ENCODE data around the gene HNRNPH2.

Gene HNRNPH2

GRCh38 chrX:101395789-101396188 is 12.2 kb upstream of the HNRNPH2 start:
- peak; percentile 44 for DNase-seq (ENCODE audit: low read depth)

- peak; percentile 54 for DNase-seq (ENCODE audit: low read depth)
Measured at GRCh38 chrX:101397779-101398178, 10.2 kb upstream of the HNRNPH2 start.

- no peak for DNase-seq (ENCODE audit: low read depth)
Measured at GRCh38 chrX:101398694-101399093, 9.3 kb upstream of the HNRNPH2 start.

- no peak for DNase-seq (ENCODE audit: low read depth)
Measured at GRCh38 chrX:101399825-101400224, 8.2 kb upstream of the HNRNPH2 start.

- no peak for DNase-seq (ENCODE audit: low read depth)
Measured at GRCh38 chrX:101407167-101407747, 765 bp upstream of the HNRNPH2 start.

GRCh38 chrX:101408532-101408841 is 465 bp downstream of the HNRNPH2 start:
- DNase-seq (ENCODE audit: low read depth) = no peak

GRCh38 chrX:101409043-101409442 is 1.0 kb downstream of the HNRNPH2 start:
- no peak for DNase-seq (ENCODE audit: low read depth)

GRCh38 chrX:101410461-101410860 is 2.4 kb downstream of the HNRNPH2 start:
- peak; percentile 16 for DNase-seq (ENCODE audit: low read depth)

- no peak for DNase-seq (ENCODE audit: low read depth)
Measured at GRCh38 chrX:101411984-101412383, 4.0 kb downstream of the HNRNPH2 start.

GRCh38 chrX:101415180-101416145 is 7.4 kb downstream of the HNRNPH2 start:
- peak; percentile 81 for DNase-seq (ENCODE audit: low read depth)

- DNase-seq (ENCODE audit: low read depth) = no peak
Measured at GRCh38 chrX:101416691-101417090, 8.7 kb downstream of the HNRNPH2 start.

GRCh38 chrX:101417190-101417589 is 9.2 kb downstream of the HNRNPH2 start:
- no peak for DNase-seq (ENCODE audit: low read depth)

- peak; percentile 25 for DNase-seq (ENCODE audit: low read depth)
Measured at GRCh38 chrX:101417981-101418841, 10.2 kb downstream of the HNRNPH2 start.

- DNase-seq (ENCODE audit: low read depth) = no peak
Measured at GRCh38 chrX:101419489-101419888, 11.5 kb downstream of the HNRNPH2 start.

- DNase-seq (ENCODE audit: low read depth) = no peak
Measured at GRCh38 chrX:101427954-101428353, 19.9 kb downstream of the HNRNPH2 start.

- peak; percentile 71 for DNase-seq (ENCODE audit: low read depth)
Measured at GRCh38 chrX:101429934-101430333, 21.9 kb downstream of the HNRNPH2 start.

- DNase-seq (ENCODE audit: low read depth) = peak; percentile 67
Measured at GRCh38 chrX:101430457-101431078, 22.5 kb downstream of the HNRNPH2 start.

GRCh38 chrX:101442085-101442484 is 34.1 kb downstream of the HNRNPH2 start:
- DNase-seq (ENCODE audit: low read depth) = peak; percentile 78

- no peak for DNase-seq (ENCODE audit: low read depth)
Measured at GRCh38 chrX:101449279-101449678, 41.3 kb downstream of the HNRNPH2 start.

GRCh38 chrX:101450085-101450484 is 42.1 kb downstream of the HNRNPH2 start:
- no peak for DNase-seq (ENCODE audit: low read depth)

GRCh38 chrX:101450961-101451360 is 42.9 kb downstream of the HNRNPH2 start:
- peak; percentile 75 for DNase-seq (ENCODE audit: low read depth)

- peak; percentile 40 for DNase-seq (ENCODE audit: low read depth)
Measured at GRCh38 chrX:101452056-101452455, 44.0 kb downstream of the HNRNPH2 start.

Data from iris pigment epithelial cell (primary cell).